Neural crest cell (in vitro differentiated cells): ENCODE measurements around the gene CKLF. TPM values are rescaled to one million over a fixed set of nuclear protein-coding genes. Genes with fewer than 3 reads are reported as not detected.
A peak's percentile ranks its signal among the peaks of the same experiment; 100 is the strongest.

Source experiments
- DNase-seq: peaks from one replicate; pipeline ENCODE4 v3.0.0; 2021; ENCODE audit warnings: low read depth, mixed read lengths, low spot score
- H3K27ac Mint-ChIP-seq: one replicate; pipeline ENCODE4 v1.8.0; 2021; ENCODE audit warnings: mild to moderate bottlenecking, mixed read lengths; ENCODE audit not compliant: unreplicated experiment
- H3K27me3 Mint-ChIP-seq: 2 replicates; pipeline ENCODE4 v1.8.0; 2021; ENCODE audit warnings: low read depth, mild to moderate bottlenecking, mixed read lengths
- H3K36me3 Mint-ChIP-seq: 2 replicates; pipeline ENCODE4 v1.8.0; 2021; ENCODE audit warnings: low read depth, mild to moderate bottlenecking, mixed read lengths
- H3K4me1 Mint-ChIP-seq: 2 replicates; pipeline ENCODE4 v1.8.0; 2021; ENCODE audit warnings: mixed read lengths
- H3K4me3 Mint-ChIP-seq: one replicate; pipeline ENCODE4 v1.8.0; 2021; ENCODE audit warnings: mild to moderate bottlenecking, mixed read lengths
- H3K9me3 Mint-ChIP-seq: 2 replicates; pipeline ENCODE4 v1.8.0; 2021; ENCODE audit warnings: mixed read lengths
- CTCF ChIP-seq: fragments of 200-600 bp; sonication (generic); conservative IDR thresholded peaks from 2 replicates; pipeline ENCODE4 v1.5.0; 2021; ENCODE audit warnings: antibody characterized with exemption, mild to moderate bottlenecking
- total RNA-seq: library from RNA; stranded (reverse); gene quantifications from 2 replicates; pipeline ENCODE4 v1.2.1, GENCODE V29; 2021

Gene CKLF
- total RNA-seq, 1 donor from 2014 or later, result 51.2 TPM

GRCh38 chr16:66574531-66574930 lies 22.2 kb downstream of the CKLF start:
- TF ChIP-seq CTCF, result no peak
- H3K4me1 Mint-ChIP-seq, result no peaks in the 10 kb centered on the region
- no peak for DNase-seq
- peaks cover 23% of the 10 kb centered on the region for H3K27me3 Mint-ChIP-seq
- no peaks in the 10 kb centered on the region for H3K36me3 Mint-ChIP-seq
- no peaks in the 10 kb centered on the region for H3K9me3 Mint-ChIP-seq
- no peak overlapping the region for H3K4me3 Mint-ChIP-seq
- H3K27ac Mint-ChIP-seq, result no peak overlapping the region

- no peak for DNase-seq
- H3K4me3 Mint-ChIP-seq, result no peak overlapping the region
- TF ChIP-seq CTCF, result no peak
- H3K9me3 Mint-ChIP-seq, result no peaks in the 10 kb centered on the region
- H3K36me3 Mint-ChIP-seq, result no peaks in the 10 kb centered on the region
- peaks cover 29% of the 10 kb centered on the region for H3K27me3 Mint-ChIP-seq
- H3K27ac Mint-ChIP-seq, result no peak overlapping the region
- H3K4me1 Mint-ChIP-seq, result no peaks in the 10 kb centered on the region
Observed at GRCh38 chr16:66575060-66575459, 22.7 kb downstream of the CKLF start.

GRCh38 chr16:66576296-66576695 lies 23.9 kb downstream of the CKLF start:
- DNase-seq, result no peak
- Mint-ChIP-seq H3K4me3 (no peak overlapping the region), H3K27ac (no peak overlapping the region), H3K9me3 (no peaks in the 10 kb centered on the region), H3K27me3 (peaks cover 29% of the 10 kb centered on the region), H3K4me1 (peaks cover 11% of the 10 kb centered on the region), H3K36me3 (no peaks in the 10 kb centered on the region)
- no peak for TF ChIP-seq CTCF

- no peak for TF ChIP-seq CTCF
- no peak for DNase-seq
- H3K9me3 Mint-ChIP-seq, result no peaks in the 10 kb centered on the region
- no peaks in the 10 kb centered on the region for H3K36me3 Mint-ChIP-seq
- H3K27ac Mint-ChIP-seq, result peak within 1 kb of the TSS; percentile 94
- H3K27me3 Mint-ChIP-seq, result peaks cover 29% of the 10 kb centered on the region
- H3K4me3 Mint-ChIP-seq, result no peak within 1 kb of the TSS
- peaks cover 24% of the 10 kb centered on the region for H3K4me1 Mint-ChIP-seq
Observed at GRCh38 chr16:66578651-66579531, 26.5 kb downstream of the CKLF start, which contains the start of gene CMTM2. Gene CMTM2, plus strand, starts transcription at chr16:66579463. Its CDS starts 145 bp downstream, at chr16:66579608.

- H3K4me3 Mint-ChIP-seq, result no peak overlapping the region
- peaks cover 31% of the 10 kb centered on the region for H3K4me1 Mint-ChIP-seq
- H3K27ac Mint-ChIP-seq, result peak overlapping the region; percentile 44
- no peaks in the 10 kb centered on the region for H3K9me3 Mint-ChIP-seq
- no peaks in the 10 kb centered on the region for H3K36me3 Mint-ChIP-seq
- H3K27me3 Mint-ChIP-seq, result peaks cover 29% of the 10 kb centered on the region
- no peak for TF ChIP-seq CTCF
- no peak for DNase-seq
Observed at GRCh38 chr16:66580605-66581209, 28.3 kb downstream of the CKLF start.
